Lower leg skin (tissue), 3 donors: ENCODE results near the gene INTS6.

Experiments
- POLR2A ChIP-seq, 2 donors: fragments of 450-650 bp; IDR thresholded peaks; one replicate each; pipeline ENCODE4 v1.6.1; 2016 to 2017; ENCODE audit warnings: antibody characterized with exemption in 2 of 2, mild to moderate bottlenecking in 1 of 2, moderate library complexity in 1 of 2
- TF ChIP-seq, protein P1 (sequence below), 3 donors: fragments of 450-650 bp; IDR thresholded peaks; one replicate each; pipeline ENCODE4 v1.5.1; 2016; ENCODE audit warnings: antibody characterized with exemption in 3 of 3, mild to moderate bottlenecking in 3 of 3, moderate library complexity in 2 of 3

DNA sequence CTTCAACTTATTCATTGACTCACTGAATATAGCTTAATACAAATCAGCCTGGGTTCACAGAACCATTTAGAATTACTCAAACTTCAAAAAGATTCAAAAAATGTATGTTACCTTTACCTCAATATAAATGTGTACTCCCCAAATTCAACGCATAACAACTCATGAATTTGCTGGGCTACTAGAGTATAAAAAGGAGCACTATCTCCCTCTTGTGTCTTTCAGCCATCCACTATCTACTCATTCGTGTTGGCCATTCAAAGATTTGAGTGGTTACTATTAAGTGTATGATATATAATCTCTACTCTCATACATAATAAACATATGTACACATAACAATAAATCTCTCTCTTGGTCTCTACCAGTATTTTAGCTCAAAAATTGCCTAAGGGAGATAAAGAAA lies 20.3 kb downstream of the INTS6 start:
- TF ChIP-seq POLR2A (IDR thresholded peaks at IDR 0.05) = no peak
- TF ChIP-seq, protein P1, sequence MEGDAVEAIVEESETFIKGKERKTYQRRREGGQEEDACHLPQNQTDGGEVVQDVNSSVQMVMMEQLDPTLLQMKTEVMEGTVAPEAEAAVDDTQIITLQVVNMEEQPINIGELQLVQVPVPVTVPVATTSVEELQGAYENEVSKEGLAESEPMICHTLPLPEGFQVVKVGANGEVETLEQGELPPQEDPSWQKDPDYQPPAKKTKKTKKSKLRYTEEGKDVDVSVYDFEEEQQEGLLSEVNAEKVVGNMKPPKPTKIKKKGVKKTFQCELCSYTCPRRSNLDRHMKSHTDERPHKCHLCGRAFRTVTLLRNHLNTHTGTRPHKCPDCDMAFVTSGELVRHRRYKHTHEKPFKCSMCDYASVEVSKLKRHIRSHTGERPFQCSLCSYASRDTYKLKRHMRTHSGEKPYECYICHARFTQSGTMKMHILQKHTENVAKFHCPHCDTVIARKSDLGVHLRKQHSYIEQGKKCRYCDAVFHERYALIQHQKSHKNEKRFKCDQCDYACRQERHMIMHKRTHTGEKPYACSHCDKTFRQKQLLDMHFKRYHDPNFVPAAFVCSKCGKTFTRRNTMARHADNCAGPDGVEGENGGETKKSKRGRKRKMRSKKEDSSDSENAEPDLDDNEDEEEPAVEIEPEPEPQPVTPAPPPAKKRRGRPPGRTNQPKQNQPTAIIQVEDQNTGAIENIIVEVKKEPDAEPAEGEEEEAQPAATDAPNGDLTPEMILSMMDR (IDR thresholded peaks at IDR 0.05) = no peak
